OCI-LY7 (cell line): ENCODE data around the gene FEV. TPM values are rescaled to one million over a fixed set of nuclear protein-coding genes. Genes with fewer than 3 reads are reported as not detected.

ENCODE experiments used
- BruUV-seq: library from RNA; stranded (reverse); fragments of 400-500 nt; replicated peaks from 2 replicates; lab custom pipeline; 2021; lab: Mats Ljungman, UMichigan
- CTCF ChIA-PET: fragments of 300-600 bp; sonication (Branson Sonifier 250); formaldehyde crosslinking; loops from one replicate; lab custom pipeline; 2022; ENCODE audit warnings: antibody characterized with exemption; ENCODE audit not compliant: unreplicated experiment; lab: Charles Lee
- POLR2A ChIA-PET: fragments of 300-600 bp; sonication (Branson Sonifier 250); formaldehyde crosslinking; loops from one replicate; lab custom pipeline; 2022; ENCODE audit warnings: antibody characterized with exemption; lab: Charles Lee
- DNase-seq: peaks from one replicate; pipeline ENCODE4 v3.0.0-alpha.2; 2015; ENCODE audit warnings: low spot score
- H2AFZ ChIP-seq: fragments of 200-600 bp; sonication (generic), shearing (Covaris generic); 2 replicates; pipeline ENCODE4 v1.6.1; 2014; ENCODE audit warnings: mild to moderate bottlenecking, antibody characterized with exemption, low read length, moderate library complexity
- H3K27ac ChIP-seq: fragments of 200-600 bp; sonication (generic); 2 replicates; pipeline ENCODE4 v1.5.1; 2014; ENCODE audit warnings: mixed run types, low read depth, mild to moderate bottlenecking, moderate library complexity, low read length, inconsistent platforms; ENCODE audit not compliant: poor library complexity, severe bottlenecking
- H3K36me3 ChIP-seq: fragments of 200-600 bp; sonication (generic); 2 replicates; pipeline ENCODE4 v1.6.1; 2014; ENCODE audit warnings: mild to moderate bottlenecking, antibody characterized with exemption, low read length, moderate library complexity, mixed read lengths; ENCODE audit not compliant: insufficient read depth
- H3K4me1 ChIP-seq: fragments of 200-600 bp; sonication (generic); 2 replicates; pipeline ENCODE4 v1.5.1; 2014; ENCODE audit warnings: mild to moderate bottlenecking, low read length; ENCODE audit not compliant: insufficient read depth, poor library complexity, severe bottlenecking
- H3K4me2 ChIP-seq: fragments of 200-600 bp; sonication (generic); 2 replicates; pipeline ENCODE4 v1.6.1; 2014; ENCODE audit warnings: mild to moderate bottlenecking, low read length
- H3K4me3 ChIP-seq: fragments of 200-600 bp; sonication (generic); 2 replicates; pipeline ENCODE4 v1.5.1; 2014; ENCODE audit warnings: mild to moderate bottlenecking, low read depth, low read length; ENCODE audit not compliant: poor library complexity, severe bottlenecking
- H3K79me2 ChIP-seq: fragments of 200-600 bp; sonication (generic); 2 replicates; pipeline ENCODE4 v1.6.1; 2016; ENCODE audit warnings: low read depth, mild to moderate bottlenecking, low read length, moderate library complexity, mixed read lengths; ENCODE audit not compliant: insufficient read depth
- H3K9me2 ChIP-seq: fragments of 200-600 bp; sonication (generic); 2 replicates; pipeline ENCODE4 v1.6.1; 2016; ENCODE audit warnings: mild to moderate bottlenecking, low read length, mixed read lengths; ENCODE audit not compliant: insufficient read depth
- H3K9me3 ChIP-seq: fragments of 200-600 bp; sonication (generic); 2 replicates; pipeline ENCODE4 v1.6.1; 2014; ENCODE audit warnings: mild to moderate bottlenecking, mixed run types, low read length, mixed read lengths
- H4K20me1 ChIP-seq: fragments of 200-600 bp; sonication (generic); 2 replicates; pipeline ENCODE4 v1.6.1; 2014; ENCODE audit warnings: mild to moderate bottlenecking, antibody characterized with exemption, low read length, moderate library complexity, mixed read lengths; ENCODE audit not compliant: insufficient read depth
- CTCF ChIP-seq: fragments of 200-600 bp; sonication (generic); conservative IDR thresholded peaks from 2 replicates; pipeline ENCODE4 v1.5.1; 2014; ENCODE audit warnings: mild to moderate bottlenecking, antibody characterized with exemption, low read length, moderate library complexity, mixed read lengths
- EZH2phosphoT487 ChIP-seq: fragments of 200-600 bp; sonication (generic); IDR thresholded peaks from 2 replicates; pipeline ENCODE4 v1.6.1; 2018; ENCODE audit warnings: low read depth, borderline replicate concordance, mild to moderate bottlenecking, mixed run types, antibody characterized with exemption, low read length, moderate library complexity, mixed read lengths
- intact Hi-C: fragments of 100-400 bp; cut with micrococcal nuclease; formaldehyde crosslinking; loops from one replicate; pipeline ENCODE4 v1.10.0; 2022; ENCODE audit not compliant: unreplicated experiment
- total RNA-seq, 2 experiments: library from RNA; depleted of rRNA in 1 of 2; stranded (reverse); fragments of >200 nt in 1 of 2; shearing (Covaris generic) in 1 of 2; gene quantifications; 2 replicates each; pipeline ENCODE4 v1.2.3, GENCODE V29; 2014 to 2022

Gene FEV
- total RNA-seq, 2 experiments from 2014 or later = not detected

GRCh38 chr2:218984239-218985020 is 554 bp downstream of the FEV start:
- Histone ChIP-seq H3K27ac (no peak overlapping the region), H3K79me2 (no peaks in the 10 kb centered on the region), H3K9me2 (no peaks in the 10 kb centered on the region), H3K9me3 (no peaks in the 10 kb centered on the region), H3K4me3 (no peak overlapping the region), H3K4me1 (no peaks in the 10 kb centered on the region), H4K20me1 (no peaks in the 10 kb centered on the region), H3K36me3 (no peaks in the 10 kb centered on the region), H2AFZ (no peak overlapping the region), H3K4me2 (no peak overlapping the region)
- ChIA-PET POLR2A (no interaction called here), CTCF (no interaction called here)
- TF ChIP-seq EZH2phosphoT487 = no peak
- TF ChIP-seq CTCF = no peak
- BruUV-seq = no TSS peak
- intact Hi-C loops = no loop called here
- no peak for DNase-seq

- no peak overlapping the region for H3K4me3 ChIP-seq
- H3K9me3 ChIP-seq = no peaks in the 10 kb centered on the region
- CTCF ChIA-PET = no interaction called here
- no peak overlapping the region for H2AFZ ChIP-seq
- no peak overlapping the region for H3K4me2 ChIP-seq
- H4K20me1 ChIP-seq = no peaks in the 10 kb centered on the region
- no peak overlapping the region for H3K27ac ChIP-seq
- POLR2A ChIA-PET = no interaction called here
- H3K9me2 ChIP-seq = no peaks in the 10 kb centered on the region
- intact Hi-C loops = no loop called here
- DNase-seq = no peak
- TF ChIP-seq CTCF = no peak
- TF ChIP-seq EZH2phosphoT487 = no peak
- no peaks in the 10 kb centered on the region for H3K36me3 ChIP-seq
- BruUV-seq = no TSS peak
- no peaks in the 10 kb centered on the region for H3K79me2 ChIP-seq
- no peaks in the 10 kb centered on the region for H3K4me1 ChIP-seq
Observed at GRCh38 chr2:218983934-218984238, 1.1 kb downstream of the FEV start.

GRCh38 chr2:218983263-218983933 is 1.6 kb downstream of the FEV start:
- Histone ChIP-seq H2AFZ (no peak overlapping the region), H4K20me1 (no peaks in the 10 kb centered on the region), H3K79me2 (no peaks in the 10 kb centered on the region), H3K4me2 (no peak overlapping the region), H3K4me1 (no peaks in the 10 kb centered on the region), H3K9me3 (no peaks in the 10 kb centered on the region), H3K4me3 (no peak overlapping the region), H3K9me2 (no peaks in the 10 kb centered on the region), H3K36me3 (no peaks in the 10 kb centered on the region), H3K27ac (no peak overlapping the region)
- POLR2A ChIA-PET = no interaction called here
- no TSS peak for BruUV-seq
- intact Hi-C loops = no loop called here
- DNase-seq = no peak
- TF ChIP-seq EZH2phosphoT487 = no peak
- no peak for TF ChIP-seq CTCF
- CTCF ChIA-PET = no interaction called here
